MCF 10A (cell line): ENCODE data around the gene ZNF503. TPM values are rescaled to one million over a fixed set of nuclear protein-coding genes. Genes with fewer than 3 reads are reported as not detected.
A peak's percentile ranks its signal among the peaks of the same experiment; 100 is the strongest.

Source experiments
- BruUV-seq: library from RNA; stranded (reverse); fragments of 400-500 nt; replicated peaks from 2 replicates; lab custom pipeline; 2021; lab: Mats Ljungman, UMichigan
- CTCF ChIA-PET: fragments of 300-600 bp; sonication (Branson Sonifier 250); formaldehyde crosslinking; extraction: SDS; loops from one replicate; lab custom pipeline; 2021; ENCODE audit warnings: antibody characterized with exemption, inconsistent platforms; lab: Yijun Ruan, JAX
- POLR2A ChIA-PET: fragments of 300-600, 350-650 bp; sonication (Branson Sonifier 250); formaldehyde crosslinking; extraction: SDS; loops from one replicate; lab custom pipeline; 2020; ENCODE audit warnings: antibody characterized with exemption, inconsistent platforms; lab: Yijun Ruan, JAX
- DNase-seq: peaks from one replicate; pipeline ENCODE4 v3.0.0-alpha.2; 2018; ENCODE audit not compliant: unreplicated experiment
- H3K27ac Mint-ChIP-seq: one replicate; pipeline ENCODE4 v1.8.0; 2022; ENCODE audit warnings: mild to moderate bottlenecking, low read depth, mixed read lengths; ENCODE audit not compliant: unreplicated experiment
- H3K27me3 Mint-ChIP-seq: one replicate; pipeline ENCODE4 v1.8.0; 2022; ENCODE audit warnings: mixed read lengths; ENCODE audit not compliant: insufficient read depth, unreplicated experiment
- H3K36me3 Mint-ChIP-seq: one replicate; pipeline ENCODE4 v1.8.0; 2022; ENCODE audit warnings: mild to moderate bottlenecking, moderate library complexity, mixed read lengths; ENCODE audit not compliant: insufficient read depth, unreplicated experiment
- H3K4me1 Mint-ChIP-seq: one replicate; pipeline ENCODE4 v1.8.0; 2022; ENCODE audit warnings: mixed read lengths; ENCODE audit not compliant: insufficient read depth, unreplicated experiment
- H3K4me3 Mint-ChIP-seq: one replicate; pipeline ENCODE4 v1.8.0; 2022; ENCODE audit warnings: mild to moderate bottlenecking, moderate library complexity, mixed read lengths; ENCODE audit not compliant: unreplicated experiment
- H3K9me3 Mint-ChIP-seq: one replicate; pipeline ENCODE4 v1.8.0; 2022; ENCODE audit warnings: mixed read lengths; ENCODE audit not compliant: unreplicated experiment
- intact Hi-C: fragments of 100-400 bp; cut with micrococcal nuclease; formaldehyde crosslinking; loops from 2 replicates; pipeline ENCODE4 v1.14.1; 2022
- total RNA-seq: library from RNA; stranded (reverse); gene quantifications from 2 replicates; pipeline ENCODE4 v1.2.3, GENCODE V29; 2022
- TF ChIP-seq, protein P1 (sequence below): fragments of 200-600 bp; IDR thresholded peaks from one replicate; pipeline ENCODE4 v1.8.0; 2022; ENCODE audit warnings: antibody characterized with exemption, mild to moderate bottlenecking; ENCODE audit not compliant: unreplicated experiment

ZNF503 gene
- total RNA-seq, 1 experiment from 2014 or later: 7.3 TPM

DNA sequence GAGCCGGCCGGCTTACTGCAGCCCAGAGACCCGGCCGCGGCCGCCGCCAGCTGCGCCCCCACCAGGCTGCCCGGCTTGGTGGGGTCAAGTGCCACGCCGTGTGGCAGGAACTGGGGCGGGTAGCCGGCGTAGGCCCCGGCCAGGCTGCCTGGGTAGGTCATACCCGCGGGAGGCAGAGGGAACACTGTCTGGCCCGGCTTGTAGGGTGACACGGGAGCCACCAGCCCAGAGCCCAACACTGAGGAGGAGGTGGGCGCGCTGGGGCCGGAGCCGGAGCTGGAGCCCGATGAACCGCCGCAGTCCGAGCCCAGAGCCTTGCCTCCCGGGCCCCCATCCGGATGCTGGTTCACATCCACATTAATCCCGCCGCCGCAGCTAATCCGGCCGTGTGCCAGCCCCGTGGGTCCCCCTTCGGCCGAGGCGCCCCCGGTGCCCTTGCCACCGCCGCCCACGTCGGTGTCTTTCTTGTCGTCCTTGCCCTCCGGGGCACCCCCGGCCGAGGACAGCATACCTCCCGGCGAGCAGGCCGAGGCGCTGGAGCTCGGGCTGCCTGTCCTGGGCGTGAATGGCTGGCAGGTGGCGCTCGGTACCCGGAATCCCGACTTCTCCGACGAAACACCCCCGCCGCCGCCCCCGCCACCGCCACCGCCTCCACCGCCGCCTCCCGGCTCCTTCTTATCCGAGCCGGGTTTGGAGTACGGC lies 2.0 kb downstream of the ZNF503 start:
- Mint-ChIP-seq H3K27me3 (no peaks in the 10 kb centered on the region), H3K4me1 (peaks cover 9% of the 10 kb centered on the region), H3K4me3 (peak overlapping the region; percentile 80), H3K27ac (peak overlapping the region; percentile 51), H3K9me3 (no peaks in the 10 kb centered on the region), H3K36me3 (peaks cover 22% of the 10 kb centered on the region)
- ChIA-PET POLR2A (interaction anchor here (0.5 to 3.4 kb wide), 7 partner anchors 9 to 1186 kb away, joined by 3 to 29 read pairs (median 3); no protein-coding TSS in a partner anchor), CTCF (interaction anchor here (0.5 to 4.8 kb wide), 17 partner anchors 8 to 1710 kb away, joined by 3 to 41 read pairs (median 4); no protein-coding TSS in a partner anchor)
- no TSS peak for BruUV-seq
- intact Hi-C loops: loop anchor here (1.0 to 10.0 kb wide), 12 partner anchors 104 to 1583 kb away; no protein-coding TSS in a partner anchor
- TF ChIP-seq, protein P1, sequence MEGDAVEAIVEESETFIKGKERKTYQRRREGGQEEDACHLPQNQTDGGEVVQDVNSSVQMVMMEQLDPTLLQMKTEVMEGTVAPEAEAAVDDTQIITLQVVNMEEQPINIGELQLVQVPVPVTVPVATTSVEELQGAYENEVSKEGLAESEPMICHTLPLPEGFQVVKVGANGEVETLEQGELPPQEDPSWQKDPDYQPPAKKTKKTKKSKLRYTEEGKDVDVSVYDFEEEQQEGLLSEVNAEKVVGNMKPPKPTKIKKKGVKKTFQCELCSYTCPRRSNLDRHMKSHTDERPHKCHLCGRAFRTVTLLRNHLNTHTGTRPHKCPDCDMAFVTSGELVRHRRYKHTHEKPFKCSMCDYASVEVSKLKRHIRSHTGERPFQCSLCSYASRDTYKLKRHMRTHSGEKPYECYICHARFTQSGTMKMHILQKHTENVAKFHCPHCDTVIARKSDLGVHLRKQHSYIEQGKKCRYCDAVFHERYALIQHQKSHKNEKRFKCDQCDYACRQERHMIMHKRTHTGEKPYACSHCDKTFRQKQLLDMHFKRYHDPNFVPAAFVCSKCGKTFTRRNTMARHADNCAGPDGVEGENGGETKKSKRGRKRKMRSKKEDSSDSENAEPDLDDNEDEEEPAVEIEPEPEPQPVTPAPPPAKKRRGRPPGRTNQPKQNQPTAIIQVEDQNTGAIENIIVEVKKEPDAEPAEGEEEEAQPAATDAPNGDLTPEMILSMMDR: peak; percentile 74
- peak; percentile 67 for DNase-seq

DNA sequence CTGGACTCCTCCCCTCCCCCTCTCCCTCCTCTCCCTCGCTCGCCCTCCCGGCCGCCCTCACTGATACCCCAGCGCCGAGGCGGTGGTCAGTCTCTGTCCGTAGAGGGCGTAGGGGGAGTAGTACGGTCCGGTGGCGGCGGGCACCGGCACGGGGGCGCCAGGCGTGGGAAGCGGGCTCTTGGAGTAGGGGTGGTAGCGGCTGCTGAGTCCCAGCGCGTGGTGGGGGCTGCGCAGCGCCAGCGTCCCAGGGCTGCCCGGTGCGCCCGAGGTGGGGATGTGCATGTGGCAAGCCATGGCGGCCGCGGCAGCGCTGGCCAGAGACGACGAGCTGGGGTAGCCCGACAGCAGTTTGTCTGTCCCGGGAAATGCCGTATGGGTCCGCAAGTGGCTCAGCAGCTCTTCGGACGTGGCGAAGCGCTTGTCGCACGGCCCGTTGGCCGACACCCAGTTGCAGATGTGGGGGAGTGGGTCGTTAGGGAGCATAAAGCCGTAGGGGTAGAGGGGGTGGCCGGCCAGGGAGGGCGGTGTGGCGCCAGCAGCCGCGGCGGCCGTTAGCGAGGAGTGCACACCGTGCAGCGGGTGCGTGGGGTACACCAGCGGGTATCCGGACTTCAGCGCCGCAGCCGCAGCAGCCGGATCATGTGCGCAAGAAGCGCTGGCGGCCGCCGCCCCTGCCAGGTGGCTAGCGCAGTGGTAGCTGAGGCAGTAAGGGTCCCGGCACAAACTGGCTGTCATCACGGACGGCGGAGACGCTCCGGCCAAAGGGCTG lies 2.7 kb downstream of the ZNF503 start:
- TF ChIP-seq, protein P1: no peak
- CTCF ChIA-PET: interaction anchor here (0.5 to 4.8 kb wide), 11 partner anchors 252 to 1606 kb away, joined by 3 to 41 read pairs (median 5); no protein-coding TSS in a partner anchor
- Mint-ChIP-seq H3K36me3 (peaks cover 25% of the 10 kb centered on the region), H3K9me3 (no peaks in the 10 kb centered on the region), H3K27ac (no peak overlapping the region), H3K4me1 (peaks cover 6% of the 10 kb centered on the region), H3K4me3 (peak overlapping the region; percentile 80), H3K27me3 (no peaks in the 10 kb centered on the region)
- BruUV-seq: no TSS peak
- POLR2A ChIA-PET: no interaction called here
- intact Hi-C loops: no loop called here
- DNase-seq: no peak

DNA sequence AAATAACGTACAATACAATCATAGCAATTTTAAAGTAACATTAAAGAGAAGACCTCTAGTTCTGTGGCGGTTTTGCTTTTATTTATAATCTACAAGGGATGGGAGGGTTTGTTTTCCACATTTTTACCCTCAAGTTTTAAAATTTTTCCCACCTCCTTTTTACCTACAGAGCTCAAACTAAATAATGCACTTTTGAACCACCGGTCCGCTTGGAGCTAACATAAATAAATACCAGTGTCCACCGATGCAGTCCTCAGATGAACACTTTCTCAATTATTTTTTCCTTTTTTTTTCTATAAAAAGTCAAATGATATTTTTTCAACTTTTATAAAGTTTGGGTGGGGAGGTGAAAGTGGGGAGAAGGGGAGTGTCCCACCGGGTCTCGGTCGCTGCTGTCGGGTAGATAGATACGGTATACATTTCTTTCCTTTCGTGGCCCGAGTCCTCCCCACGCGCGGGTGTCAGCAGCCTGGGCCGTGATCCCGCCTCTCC lies 3.3 kb downstream of the ZNF503 start:
- Mint-ChIP-seq H3K36me3 (peaks cover 23% of the 10 kb centered on the region), H3K9me3 (no peaks in the 10 kb centered on the region), H3K27me3 (no peaks in the 10 kb centered on the region), H3K4me1 (peaks cover 4% of the 10 kb centered on the region), H3K27ac (no peak overlapping the region), H3K4me3 (no peak overlapping the region)
- no peak for DNase-seq
- TSS peak; percentile 24 for BruUV-seq
- ChIA-PET CTCF (interaction anchor here (0.6 to 4.8 kb wide), 9 partner anchors 38 to 1722 kb away, joined by 3 to 41 read pairs (median 3); no protein-coding TSS in a partner anchor), POLR2A (no interaction called here)
- intact Hi-C loops: no loop called here
- TF ChIP-seq, protein P1: no peak
